HTERT RPE-1 (cell line): Measurements from ENCODE around the gene CST9L.

ENCODE experiments used
- in situ Hi-C: fragments of 300-500 bp; cut with MboI; formaldehyde crosslinking; loops from 4 replicates; pipeline ENCODE4 v1.14.3; 2020; ENCODE audit warnings: low sequenced_read_pairs

Gene CST9L

GRCh38 chr20:23568320-23568970 is at the start of gene CST9L:
TSS of gene CST9L (minus strand) at chr20:23568484. CDS start at chr20:23568450, 34 bp downstream.
- in situ Hi-C loops: no loop called here

- in situ Hi-C loops: no loop called here
Observed at GRCh38 chr20:23614163-23614562, 45.9 kb upstream of the CST9L start.

GRCh38 chr20:23613676-23614075 is 45.4 kb upstream of the CST9L start:
- in situ Hi-C loops: no loop called here

GRCh38 chr20:23612396-23612795 is 44.1 kb upstream of the CST9L start:
- in situ Hi-C loops: no loop called here

GRCh38 chr20:23609486-23610109 is 41.3 kb upstream of the CST9L start:
- in situ Hi-C loops: no loop called here

- in situ Hi-C loops: no loop called here
Observed at GRCh38 chr20:23608251-23608846, 40.1 kb upstream of the CST9L start.

- in situ Hi-C loops: no loop called here
Observed at GRCh38 chr20:23607497-23608245, 39.4 kb upstream of the CST9L start.

GRCh38 chr20:23606652-23607049 is 38.4 kb upstream of the CST9L start:
- in situ Hi-C loops: no loop called here

- in situ Hi-C loops: no loop called here
Observed at GRCh38 chr20:23605867-23606651, 37.8 kb upstream of the CST9L start, which contains the start of gene CST9. TSS of gene CST9 (minus strand) at chr20:23605917. CDS start at chr20:23605864, 53 bp downstream.

- in situ Hi-C loops: no loop called here
Observed at GRCh38 chr20:23604306-23604705, 36.0 kb upstream of the CST9L start.

- in situ Hi-C loops: no loop called here
Observed at GRCh38 chr20:23603321-23603720, 35.0 kb upstream of the CST9L start.

GRCh38 chr20:23602699-23603098 is 34.4 kb upstream of the CST9L start:
- in situ Hi-C loops: no loop called here

- in situ Hi-C loops: no loop called here
Observed at GRCh38 chr20:23602241-23602640, 34.0 kb upstream of the CST9L start.

GRCh38 chr20:23601715-23602114 is 33.4 kb upstream of the CST9L start:
- in situ Hi-C loops: no loop called here

- in situ Hi-C loops: no loop called here
Observed at GRCh38 chr20:23598481-23598880, 30.2 kb upstream of the CST9L start.

- in situ Hi-C loops: no loop called here
Observed at GRCh38 chr20:23596579-23597250, 28.4 kb upstream of the CST9L start.

- in situ Hi-C loops: no loop called here
Observed at GRCh38 chr20:23595941-23596340, 27.7 kb upstream of the CST9L start.

- in situ Hi-C loops: no loop called here
Observed at GRCh38 chr20:23588434-23589403, 20.4 kb upstream of the CST9L start.

GRCh38 chr20:23587631-23588030 is 19.3 kb upstream of the CST9L start:
- in situ Hi-C loops: no loop called here
